ENCODE results near the gene DBI. TPM values are rescaled to one million over a fixed set of nuclear protein-coding genes. Genes with fewer than 3 reads are reported as not detected.

The DBI gene
- polyA plus RNA-seq, 2 of the 4 experiments (the other 2 are of a cell fraction), result 339 to 823 TPM

DNA sequence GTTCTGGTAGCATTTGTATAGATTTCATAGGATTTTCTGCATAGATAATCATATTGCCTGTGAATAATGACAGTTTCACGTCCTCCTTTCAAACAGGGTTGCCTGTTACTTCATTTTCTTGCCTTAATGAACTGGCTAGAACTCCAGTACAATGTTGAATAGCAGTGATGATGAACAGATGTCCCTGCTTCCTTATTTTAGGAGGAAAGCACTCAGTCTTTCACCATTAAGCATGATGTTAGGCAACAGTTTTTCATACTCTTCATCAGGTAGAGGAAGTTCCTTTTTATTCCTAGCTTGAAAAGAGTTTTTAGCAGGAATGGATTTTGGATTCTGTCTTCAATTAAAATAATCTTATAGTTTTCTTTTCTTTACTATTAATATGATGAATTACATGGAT, 39.8 kb upstream of the DBI start:
- Histone ChIP-seq H3K4me1 (no peaks in the 10 kb centered on the region), H3K4me3 (no peak overlapping the region), H3K9me3 (no peaks in the 10 kb centered on the region), H3K27ac (no peak overlapping the region), H3K4me2 (no peak overlapping the region)
- DNase-seq (ENCODE audit: low read depth in 1 of 2, low spot score in 1 of 2) (no peak), FAIRE-seq (no peak), ATAC-seq (no peak)
- no peak for TF ChIP-seq HOXB13 (CRISPR knock-in tag; IDR thresholded peaks at IDR 0.05; ENCODE audit: low read depth)
- no peak for TF ChIP-seq HEYL (CRISPR knock-in tag; IDR thresholded peaks at IDR 0.05)
- TF ChIP-seq FOSB (CRISPR knock-in tag; IDR thresholded peaks at IDR 0.05), result no peak
- TF ChIP-seq RARB (CRISPR knock-in tag; IDR thresholded peaks at IDR 0.05), result no peak
- TF ChIP-seq RCOR1 (IDR thresholded peaks at IDR 0.05; ENCODE audit: low read depth, low read length), result no peak
- no peak for TF ChIP-seq ZSCAN20 (CRISPR knock-in tag; IDR thresholded peaks at IDR 0.05)
- TF ChIP-seq CEBPB (IDR thresholded peaks at IDR 0.05), result no peak
- no peak for TF ChIP-seq ZNF302 (CRISPR knock-in tag; IDR thresholded peaks at IDR 0.05)
- no peak for TF ChIP-seq CBX8 (IDR thresholded peaks at IDR 0.05)
- TF ChIP-seq, protein P1, sequence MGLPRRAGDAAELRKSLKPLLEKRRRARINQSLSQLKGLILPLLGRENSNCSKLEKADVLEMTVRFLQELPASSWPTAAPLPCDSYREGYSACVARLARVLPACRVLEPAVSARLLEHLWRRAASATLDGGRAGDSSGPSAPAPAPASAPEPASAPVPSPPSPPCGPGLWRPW (IDR thresholded peaks at IDR 0.05), result no peak
- TF ChIP-seq FOXS1 (CRISPR knock-in tag; IDR thresholded peaks at IDR 0.05), result no peak
- no peak for TF ChIP-seq KDM1A (IDR thresholded peaks at IDR 0.05; ENCODE audit: low read depth)
- ChIA-PET POLR2A (no interaction called here), CTCF (no interaction called here)
- 82% methylated on average over 1 of the region's 1 CpG for WGBS (ENCODE audit: missing lambda C conversion rate)

DNA sequence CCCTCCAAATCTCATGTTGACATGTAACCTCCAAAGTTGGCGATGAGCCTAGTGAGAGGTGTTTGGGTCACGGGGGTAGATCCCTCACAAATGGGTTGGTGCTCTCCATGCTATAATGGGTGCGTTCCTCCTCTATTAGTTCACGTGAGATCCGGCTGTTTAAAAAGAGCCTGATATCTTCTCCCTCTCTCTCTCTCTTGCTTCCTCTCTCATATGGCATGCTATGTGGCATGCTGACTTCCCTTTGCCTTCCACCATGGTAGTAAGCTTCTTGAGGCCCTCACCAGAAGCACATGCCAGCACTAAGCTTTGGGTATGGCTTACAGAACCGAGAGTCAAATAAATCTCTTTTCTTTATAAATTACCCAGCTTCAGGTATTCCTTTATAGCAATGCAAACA, 39.3 kb upstream of the DBI start:
- no peak for TF ChIP-seq MAFK (IDR thresholded peaks at IDR 0.05; ENCODE audit: partially characterized antibody)
- TF ChIP-seq ZC3H11A (IDR thresholded peaks at IDR 0.05), result no peak
- no peak for TF ChIP-seq FOXS1 (CRISPR knock-in tag; IDR thresholded peaks at IDR 0.05)
- TF ChIP-seq MAZ (IDR thresholded peaks at IDR 0.05; ENCODE audit: borderline replicate concordance, low read depth, low read length), result no peak
- TF ChIP-seq, protein P2, sequence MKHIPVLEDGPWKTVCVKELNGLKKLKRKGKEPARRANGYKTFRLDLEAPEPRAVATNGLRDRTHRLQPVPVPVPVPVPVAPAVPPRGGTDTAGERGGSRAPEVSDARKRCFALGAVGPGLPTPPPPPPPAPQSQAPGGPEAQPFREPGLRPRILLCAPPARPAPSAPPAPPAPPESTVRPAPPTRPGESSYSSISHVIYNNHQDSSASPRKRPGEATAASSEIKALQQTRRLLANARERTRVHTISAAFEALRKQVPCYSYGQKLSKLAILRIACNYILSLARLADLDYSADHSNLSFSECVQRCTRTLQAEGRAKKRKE (CRISPR knock-in tag; IDR thresholded peaks at IDR 0.05; ENCODE audit: low read depth), result no peak
- no peak for TF ChIP-seq EHF (CRISPR knock-in tag; IDR thresholded peaks at IDR 0.05)
- no peak for TF ChIP-seq RARB (CRISPR knock-in tag; IDR thresholded peaks at IDR 0.05)
- TF ChIP-seq HOXB5 (CRISPR knock-in tag; IDR thresholded peaks at IDR 0.05), result no peak
- TF ChIP-seq EP300 (IDR thresholded peaks at IDR 0.05), result no peak
- TF ChIP-seq ESRRA (IDR thresholded peaks at IDR 0.05; ENCODE audit: borderline replicate concordance, low read length), result no peak
- no peak for TF ChIP-seq CBX2 (IDR thresholded peaks at IDR 0.05; ENCODE audit: borderline replicate concordance, low read depth)
- no peak for TF ChIP-seq FOSB (CRISPR knock-in tag; IDR thresholded peaks at IDR 0.05)
- no peak for TF ChIP-seq CTCF (IDR thresholded peaks at IDR 0.05)
- TF ChIP-seq PBX3 (IDR thresholded peaks at IDR 0.05), result no peak
- no peak for TF ChIP-seq RAD21 (conservative IDR thresholded peaks at IDR 0.05 in 1 of 2, IDR thresholded peaks at IDR 0.05 in 1 of 2)
- CTCF ChIA-PET, result no interaction called here
- no peak for FAIRE-seq
- H3K27ac ChIP-seq, result no peak overlapping the region
- no peaks in the 10 kb centered on the region for H3K9me3 ChIP-seq
- POLR2A ChIA-PET, result no interaction called here
- no peaks in the 10 kb centered on the region for H3K4me1 ChIP-seq
- H3K4me3 ChIP-seq, result no peak overlapping the region
- WGBS (ENCODE audit: missing lambda C conversion rate), result 89% methylated on average over 6 of the region's 6 CpGs
- no peak for DNase-seq (ENCODE audit: low read depth in 1 of 2, low spot score in 1 of 2)
- no peak for ATAC-seq
- H3K4me2 ChIP-seq, result no peak overlapping the region
